ENCODE measurements around the gene GDPD4.

GDPD4 gene

DNA sequence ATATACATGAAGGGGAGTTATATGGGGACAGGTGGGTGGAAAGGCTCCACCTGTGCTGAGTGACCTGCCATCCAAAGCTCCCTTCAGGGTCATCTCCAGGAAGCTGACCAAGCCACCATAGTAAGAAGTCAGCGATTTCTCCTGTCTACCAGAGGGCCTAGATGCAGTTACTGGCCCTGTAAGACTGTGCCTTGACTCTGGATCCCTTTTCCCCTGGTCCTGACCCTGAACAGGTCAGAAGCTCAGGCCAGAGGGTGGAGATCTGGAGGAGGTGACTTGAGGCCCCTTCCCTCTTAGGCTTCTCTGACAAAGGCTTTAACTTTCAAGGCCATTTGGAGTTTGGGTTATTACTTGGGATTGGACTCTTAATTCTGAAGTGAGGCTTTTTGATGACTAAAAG is 69.7 kb downstream of the GDPD4 start:
- DNase-seq = no peak

DNA sequence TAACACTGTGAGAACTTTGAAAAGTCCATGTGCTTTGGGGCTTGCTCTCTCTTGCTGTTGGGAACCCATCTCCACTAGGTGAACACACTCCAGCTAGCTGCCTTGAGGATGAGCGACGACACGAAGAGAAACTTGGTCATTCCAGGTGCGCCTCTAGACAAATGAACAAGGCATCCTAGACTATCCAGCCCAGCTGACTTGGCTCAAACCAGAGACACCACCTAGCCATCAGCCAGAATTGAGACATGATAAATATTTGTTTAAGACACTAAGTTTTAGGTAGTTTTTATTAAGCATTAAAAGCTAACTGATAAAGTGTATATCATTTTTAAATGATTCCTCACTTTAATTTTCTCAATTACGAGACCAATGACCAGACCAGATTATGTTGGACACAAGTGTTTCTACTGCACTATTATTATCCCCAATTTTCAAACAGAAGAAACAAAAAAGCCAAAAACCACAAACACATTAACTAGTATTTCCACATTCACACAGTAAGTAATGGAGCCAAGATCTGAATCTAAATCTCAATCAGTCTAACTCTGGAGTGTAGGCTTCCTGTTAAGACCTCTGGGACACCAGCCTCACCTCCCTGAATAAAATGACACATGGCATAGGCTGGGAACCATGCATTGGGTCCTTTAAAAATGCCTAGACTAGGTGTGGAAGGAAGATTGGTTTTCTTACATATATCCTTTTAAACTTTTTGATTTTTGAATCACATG is 70.4 kb downstream of the GDPD4 start:
- DNase-seq = no peak

- no peak for DNase-seq
Observed at GRCh38 chr11:77223797-77224196, 77.7 kb downstream of the GDPD4 start.

- no peak for DNase-seq
Observed at GRCh38 chr11:77217156-77217555, 84.3 kb downstream of the GDPD4 start.

GRCh38 chr11:77215106-77215505 is 86.4 kb downstream of the GDPD4 start:
- DNase-seq = no peak

- no peak for DNase-seq
Observed at GRCh38 chr11:77214557-77214956, 86.9 kb downstream of the GDPD4 start.

DNA sequence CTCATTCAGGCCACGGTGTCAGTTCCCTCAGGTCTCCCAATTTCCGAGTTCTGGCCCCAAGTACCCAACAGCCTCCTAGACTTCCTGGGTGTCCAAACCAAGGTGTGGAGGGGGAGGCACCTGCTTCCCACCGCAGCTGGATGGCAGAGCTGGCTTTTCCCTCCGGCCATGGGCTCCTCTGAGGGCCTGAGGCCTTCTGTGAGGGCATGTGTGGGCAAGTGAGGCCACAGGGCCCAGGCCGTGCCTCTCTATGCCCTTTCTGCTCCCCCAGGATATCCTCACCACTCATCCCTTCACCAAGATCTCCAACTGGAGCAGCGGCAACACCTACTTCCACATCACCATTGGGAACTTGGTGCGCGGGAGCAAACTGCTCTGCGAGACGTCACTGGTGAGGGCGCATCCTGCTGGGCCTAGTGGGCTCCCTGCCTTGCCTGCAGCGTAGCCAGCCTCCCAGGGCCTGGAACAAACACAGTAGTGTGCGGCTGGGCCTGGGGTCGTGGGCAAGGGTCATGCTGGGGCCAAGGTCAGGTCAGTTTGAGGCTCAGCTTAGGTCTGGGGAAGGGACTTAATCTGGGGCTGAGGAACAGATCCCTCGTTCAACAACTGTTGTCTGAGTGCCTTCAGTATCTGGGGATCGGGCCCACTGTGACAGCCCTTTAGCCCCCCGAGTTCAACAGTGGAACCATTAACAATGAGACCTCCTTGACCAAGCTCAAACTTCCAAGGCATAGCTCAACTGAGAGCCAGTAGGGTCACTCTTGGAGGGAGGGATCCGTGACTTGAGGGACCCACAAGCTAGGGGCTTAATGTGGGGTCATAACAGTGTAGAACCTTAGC is 87.7 kb downstream of the GDPD4 start:
- DNase-seq = no peak

GRCh38 chr11:77213029-77213579 is 88.4 kb downstream of the GDPD4 start:
- DNase-seq = no peak

GRCh38 chr11:77212314-77213007 is 89.0 kb downstream of the GDPD4 start:
- DNase-seq = no peak

DNA sequence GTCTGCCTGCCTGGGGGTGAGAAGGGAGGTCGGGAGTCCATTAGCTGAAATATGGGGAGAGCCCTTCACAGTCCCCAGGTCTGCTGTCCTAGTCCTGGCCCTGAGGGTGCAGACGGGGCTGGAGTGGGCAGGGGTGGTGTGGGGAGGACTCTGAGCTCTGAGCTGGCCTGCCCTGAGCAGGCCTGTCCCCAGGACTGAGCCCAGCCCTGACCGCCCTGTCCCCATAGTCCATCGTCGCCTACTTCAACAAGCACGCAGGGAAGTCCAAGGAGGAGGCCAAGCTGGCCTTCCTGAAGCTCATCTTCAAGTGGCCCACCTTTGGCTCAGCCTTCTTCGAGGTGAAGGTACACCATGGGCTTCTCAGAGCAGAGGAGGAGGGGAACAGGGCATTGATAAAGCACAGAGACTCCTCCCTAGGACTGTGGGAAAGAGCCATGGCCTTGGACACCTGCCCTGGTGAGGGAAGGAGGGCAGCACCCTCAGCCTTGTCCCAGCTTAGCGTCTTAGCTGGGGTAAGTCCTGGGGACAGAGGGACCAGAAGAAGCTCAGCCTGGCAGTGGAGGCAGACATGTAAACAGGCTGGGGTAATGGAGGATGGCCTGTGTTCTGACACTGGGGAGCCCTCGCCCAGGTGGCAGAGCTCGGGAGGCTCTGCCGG is 89.8 kb downstream of the GDPD4 start:
- no peak for DNase-seq

DNA sequence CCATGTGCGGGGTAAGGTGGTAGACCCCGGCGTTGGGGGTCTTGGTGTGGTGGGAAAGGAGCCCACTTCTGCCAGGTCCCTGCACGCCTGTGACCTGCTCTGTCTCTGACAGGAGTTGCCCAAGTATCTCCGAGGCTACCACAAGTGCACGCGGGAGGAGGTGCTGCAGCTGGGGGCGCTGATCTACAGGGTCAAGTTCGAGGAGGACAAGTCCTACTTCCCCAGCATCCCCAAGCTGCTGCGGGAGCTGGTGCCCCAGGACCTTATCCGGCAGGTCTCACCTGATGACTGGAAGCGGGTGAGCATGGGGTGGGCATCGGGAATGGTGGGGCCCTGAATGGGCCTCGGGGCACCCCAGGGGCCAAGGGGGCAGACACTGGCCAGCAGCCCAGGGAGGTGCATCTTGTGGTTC is 90.4 kb downstream of the GDPD4 start:
- DNase-seq = no peak

DNA sequence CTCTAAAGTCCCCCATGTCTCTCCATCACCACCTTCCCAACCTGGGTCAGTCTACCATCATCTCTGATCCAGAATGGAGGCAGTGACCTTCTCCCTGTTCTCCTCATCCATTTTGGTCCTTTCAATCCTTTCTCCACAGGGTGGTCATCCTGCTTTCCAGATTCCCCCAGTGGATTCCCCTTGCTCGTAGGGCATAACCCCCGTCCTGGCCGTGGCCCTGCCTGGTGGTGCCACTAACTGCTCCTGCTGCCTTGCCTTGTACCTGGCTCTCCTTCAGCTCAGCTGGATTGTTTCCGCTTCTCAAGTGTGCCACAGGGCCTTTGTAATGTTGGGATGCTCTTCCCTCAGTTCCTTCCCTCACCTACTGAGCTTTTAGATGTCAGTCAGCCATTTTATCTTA is 91.8 kb downstream of the GDPD4 start:
- no peak for DNase-seq

GRCh38 chr11:77208535-77208934 is 93.0 kb downstream of the GDPD4 start:
- no peak for DNase-seq

DNA sequence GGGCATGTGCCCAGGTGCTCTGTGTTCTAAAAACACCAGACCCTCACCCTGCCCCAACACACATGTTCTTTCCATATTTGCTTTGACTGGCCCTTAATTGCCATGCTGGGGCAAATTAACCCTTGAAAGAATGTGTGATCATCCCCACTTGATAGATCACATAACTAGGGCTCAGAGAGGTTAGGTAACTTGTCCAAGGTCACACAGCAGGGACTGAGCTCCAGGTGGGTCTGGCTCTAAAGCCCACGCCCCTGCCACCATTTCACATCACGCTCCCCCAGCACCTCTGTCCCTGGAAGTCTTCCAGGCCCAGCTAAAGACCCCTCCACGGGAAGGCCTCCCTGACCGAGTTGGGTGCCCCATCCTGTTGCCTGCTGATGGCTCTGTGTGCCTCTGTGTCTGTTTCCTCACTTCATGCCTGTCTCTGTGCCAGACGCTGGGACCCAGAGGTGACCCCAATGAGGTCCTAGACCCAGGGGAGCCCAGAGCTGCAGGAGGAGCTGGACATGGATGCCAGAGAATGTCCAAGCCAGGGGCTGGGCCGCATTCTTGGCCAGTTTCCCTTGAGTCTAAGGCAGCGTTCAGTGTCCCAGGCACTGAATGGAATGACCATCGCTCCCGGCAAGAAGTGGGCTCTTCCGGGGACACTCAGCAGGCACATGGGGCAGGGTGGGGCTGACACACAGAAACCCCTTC is 93.7 kb downstream of the GDPD4 start:
- no peak for DNase-seq

DNA sequence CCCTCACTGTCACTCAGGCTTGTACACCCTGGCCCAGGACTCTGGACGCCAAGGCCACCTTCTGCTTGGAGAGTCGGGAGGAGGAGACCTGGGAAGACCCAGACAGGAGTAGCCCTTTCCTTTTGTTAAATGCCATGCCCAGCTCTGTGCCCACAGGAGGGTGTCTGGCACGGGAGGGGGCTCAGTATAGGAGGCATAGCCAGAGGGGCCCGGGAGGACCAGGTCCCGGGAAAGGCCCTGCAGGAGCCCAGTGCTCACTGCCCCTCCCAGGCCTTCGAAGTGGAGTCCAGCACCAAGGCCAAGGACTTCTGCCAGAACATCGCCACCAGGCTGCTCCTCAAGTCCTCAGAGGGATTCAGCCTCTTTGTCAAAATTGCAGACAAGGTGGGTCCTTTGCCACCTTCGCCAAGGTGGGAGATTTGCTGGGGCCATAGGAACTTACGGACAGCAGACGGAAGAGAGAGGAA is 94.4 kb downstream of the GDPD4 start:
- no peak for DNase-seq

GRCh38 chr11:77206264-77207018 is 95.0 kb downstream of the GDPD4 start:
- DNase-seq = no peak

- no peak for DNase-seq
Observed at GRCh38 chr11:77205467-77206263, 95.8 kb downstream of the GDPD4 start.

GRCh38 chr11:77204754-77205466 is 96.6 kb downstream of the GDPD4 start:
- DNase-seq = no peak

DNA sequence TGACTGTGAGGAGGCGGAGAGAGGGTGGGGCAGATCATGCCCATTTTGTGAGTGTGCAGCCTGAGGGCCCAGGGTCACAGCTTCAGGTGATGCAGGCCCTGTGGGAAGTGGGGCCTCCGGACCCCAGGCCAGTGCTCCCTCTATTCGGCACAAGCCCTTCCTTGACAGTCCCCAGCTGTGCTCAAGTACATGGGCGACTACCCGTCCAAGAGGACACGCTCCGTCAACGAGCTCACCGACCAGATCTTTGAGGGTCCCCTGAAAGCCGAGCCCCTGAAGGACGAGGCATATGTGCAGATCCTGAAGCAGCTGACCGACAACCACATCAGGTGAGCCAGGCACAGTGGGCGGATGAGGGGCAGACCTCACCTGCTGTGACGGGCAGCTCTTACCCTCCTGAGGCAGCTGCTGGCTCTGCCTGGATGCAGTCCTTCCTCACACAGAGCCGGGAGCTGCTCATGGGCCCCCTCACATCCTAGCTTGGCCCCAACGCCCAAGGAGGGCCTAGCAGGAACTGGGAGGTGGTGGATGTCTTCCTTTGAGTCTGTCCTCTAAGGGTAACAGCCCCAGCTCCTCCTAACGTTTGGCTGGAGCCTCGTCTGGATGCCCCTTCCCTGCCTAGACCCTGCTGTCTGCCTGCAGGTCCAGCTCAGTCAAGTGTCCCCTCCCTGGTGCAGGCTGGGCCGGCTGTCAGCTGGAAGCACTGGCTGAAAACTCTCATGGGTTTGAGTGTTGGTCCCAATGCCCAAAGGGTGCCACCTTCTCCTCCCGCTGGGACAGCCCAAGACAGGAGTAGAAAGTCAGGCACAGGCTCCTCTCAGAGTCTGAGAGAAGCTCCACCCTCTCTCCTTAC is 97.4 kb downstream of the GDPD4 start:
- DNase-seq = no peak

Data from femur (tissue), 1 donor.